ENCODE data around the gene RXFP4. TPM values are rescaled to one million over a fixed set of nuclear protein-coding genes. Genes with fewer than 3 reads are reported as not detected.

Gene RXFP4
- polyA plus RNA-seq, 1 of the 3 experiments (the other 2 are of a cell fraction) = not detected

- Histone ChIP-seq H3F3A (replicated peaks; ENCODE audit: insufficient read depth) (no peaks in the 10 kb centered on the region), H4K20me1 (ENCODE audit: insufficient read depth) (no peaks in the 10 kb centered on the region), H3K4me3 (ENCODE audit: low read depth in 2 of 2, low read length in 1 of 2) (no peak overlapping the region), H3K79me2 (ENCODE audit: insufficient read depth) (no peaks in the 10 kb centered on the region), H3K36me3 (replicated peaks in 1 of 2; ENCODE audit: control insufficient read depth in 1 of 2, insufficient read depth in 2 of 2, low read length in 1 of 2) (no peaks in the 10 kb centered on the region), H3K27me3 (ENCODE audit: insufficient read depth) (no peaks in the 10 kb centered on the region), H3K9me2 (no peaks in the 10 kb centered on the region), H3K4me1 (ENCODE audit: control insufficient read depth in 1 of 2, insufficient read depth in 2 of 2, low read depth in 1 of 2, low read length in 1 of 2) (no peaks in the 10 kb centered on the region; a peak in 1 of 4 replicates), H3K27ac (ENCODE audit: low read depth in 2 of 2, low read length in 1 of 2) (no peak overlapping the region), H3K4me2 (no peak overlapping the region), H3K9me3 (no peaks in the 10 kb centered on the region), H2AFZ (ENCODE audit: low read depth) (no peak overlapping the region), H3K9ac (no peak overlapping the region)
- no peak for TF ChIP-seq SIN3A (IDR thresholded peaks at IDR 0.05; ENCODE audit: borderline replicate concordance, low read depth, low read length)
- 84% methylated on average over 6 of the region's 6 CpGs for WGBS (ENCODE audit: low lambda C conversion rate)
- POLR2A ChIA-PET = interaction anchor here (1.0 kb wide), 1 partner anchor 79 kb away, joined by 3 read pairs; no protein-coding TSS in a partner anchor
- CTCF ChIA-PET = interaction anchor here (0.5 to 4.4 kb wide), 45 partner anchors 8 to 740 kb away, joined by 3 to 83 read pairs (median 4); partner anchors contain the start of genes ARHGEF2, GON4L and KHDC4
- no peak for DNase-seq
Measured at GRCh38 chr1:155990005-155990739, 48.7 kb downstream of the RXFP4 start.

Small RNAs within 50 kb of the gene (small RNA-seq; reads per million reads assigned to genes)
- 0 to 0.40 (median 0) reads per million in 7 experiments for gene MIR6738
- gene RF00015 = 0 reads per million in 7 experiments
- gene SCARNA4 = 0 reads per million in 7 experiments
- gene SNORA80E = 6.0 to 208 (median 24.6) reads per million in 7 experiments

Other genes starting within 250 kb of the RXFP4 start
- 16.5 and 24.6 TPM in 2 replicates for gene GON4L, start 84.4 kb upstream of the RXFP4 start, polyA plus RNA-seq (2012; rRNA removed)
- 26.7 and 37.0 TPM in 2 replicates for gene SYT11, start 82.1 kb upstream of the RXFP4 start, polyA plus RNA-seq (2012; rRNA removed)
- gene RIT1, start 30.3 kb upstream of the RXFP4 start, polyA plus RNA-seq (2012; rRNA removed) = 28.8 and 35.3 TPM in 2 replicates
- 43.1 and 94.4 TPM in 2 replicates for gene KHDC4, start 7.2 kb upstream of the RXFP4 start, polyA plus RNA-seq (2012; rRNA removed)
- 32.4 and 50.8 TPM in 2 replicates for gene ARHGEF2, start 36.9 kb downstream of the RXFP4 start, polyA plus RNA-seq (2012; rRNA removed)
- 1,136 and 1,763 TPM in 2 replicates for gene SSR2, start 79.3 kb downstream of the RXFP4 start, polyA plus RNA-seq (2012; rRNA removed)
- gene UBQLN4, start 112.2 kb downstream of the RXFP4 start, polyA plus RNA-seq (2012; rRNA removed) = 37.0 and 45.6 TPM in 2 replicates
- gene LAMTOR2, start 113.1 kb downstream of the RXFP4 start, polyA plus RNA-seq (2012; rRNA removed) = 184 and 230 TPM in 2 replicates
- gene RAB25, start 119.5 kb downstream of the RXFP4 start, polyA plus RNA-seq (2012; rRNA removed) = not detected in 2 replicates
- 15.1 and 16.2 TPM in 2 replicates for gene MEX3A, start 140.8 kb downstream of the RXFP4 start, polyA plus RNA-seq (2012; rRNA removed)
- 726 and 983 TPM in 2 replicates for gene LMNA, start 173.1 kb downstream of the RXFP4 start, polyA plus RNA-seq (2012; rRNA removed)
- 1.3 and 2.3 TPM in 2 replicates for gene SEMA4A, start 211.9 kb downstream of the RXFP4 start, polyA plus RNA-seq (2012; rRNA removed)